Measurements from ENCODE around the gene CCDC33. TPM values are rescaled to one million over a fixed set of nuclear protein-coding genes. Genes with fewer than 3 reads are reported as not detected.

CCDC33 gene
- total RNA-seq, 2 experiments from 2014 or later = not detected

- Mint-ChIP-seq H3K4me3 (no peak overlapping the region), H3K27me3 (ENCODE audit: low read depth) (peaks cover 35% of the 10 kb centered on the region), H3K36me3 (ENCODE audit: low read depth) (no peaks in the 10 kb centered on the region), H3K4me1 (ENCODE audit: low read depth) (peaks cover 8% of the 10 kb centered on the region), H3K9me3 (no peaks in the 10 kb centered on the region), H3K27ac (no peak overlapping the region)
- CTCF ChIA-PET = no interaction called here
- no peak for DNase-seq
- intact Hi-C loops (cut with micrococcal nuclease) = no loop called here
Observed at GRCh38 chr15:74242441-74243185, 6.5 kb downstream of the CCDC33 start.

- Mint-ChIP-seq H3K27me3 (ENCODE audit: low read depth) (peaks cover 35% of the 10 kb centered on the region), H3K4me3 (no peak overlapping the region), H3K27ac (no peak overlapping the region), H3K4me1 (ENCODE audit: low read depth) (peaks cover 8% of the 10 kb centered on the region), H3K9me3 (no peaks in the 10 kb centered on the region), H3K36me3 (ENCODE audit: low read depth) (no peaks in the 10 kb centered on the region)
- CTCF ChIA-PET = interaction anchor here (1.1 kb wide), 1 partner anchor 78 kb away, joined by 5 read pairs; no protein-coding TSS in a partner anchor
- intact Hi-C loops (cut with micrococcal nuclease) = no loop called here
- no peak for DNase-seq
Observed at GRCh38 chr15:74243431-74243830, 7.3 kb downstream of the CCDC33 start.

GRCh38 chr15:74244822-74245341 lies 8.8 kb downstream of the CCDC33 start:
- H3K27me3 Mint-ChIP-seq (ENCODE audit: low read depth) = peaks cover 35% of the 10 kb centered on the region
- intact Hi-C loops (cut with micrococcal nuclease) = no loop called here
- CTCF ChIA-PET = interaction anchor here (0.7 kb wide), 2 partner anchors 26 to 78 kb away, joined by 3 read pairs; no protein-coding TSS in a partner anchor
- H3K27ac Mint-ChIP-seq = no peak overlapping the region
- H3K4me3 Mint-ChIP-seq = no peak overlapping the region
- no peaks in the 10 kb centered on the region for H3K9me3 Mint-ChIP-seq
- no peak for DNase-seq
- H3K4me1 Mint-ChIP-seq (ENCODE audit: low read depth) = peaks cover 8% of the 10 kb centered on the region
- no peaks in the 10 kb centered on the region for H3K36me3 Mint-ChIP-seq (ENCODE audit: low read depth)

GRCh38 chr15:74245342-74245931 lies 9.3 kb downstream of the CCDC33 start:
- H3K27me3 Mint-ChIP-seq (ENCODE audit: low read depth) = peaks cover 35% of the 10 kb centered on the region
- CTCF ChIA-PET = interaction anchor here (0.7 kb wide), 2 partner anchors 27 to 77 kb away, joined by 3 read pairs; no protein-coding TSS in a partner anchor
- intact Hi-C loops (cut with micrococcal nuclease) = no loop called here
- H3K4me3 Mint-ChIP-seq = no peak overlapping the region
- peaks cover 8% of the 10 kb centered on the region for H3K4me1 Mint-ChIP-seq (ENCODE audit: low read depth)
- peak; percentile 29 for DNase-seq
- H3K36me3 Mint-ChIP-seq (ENCODE audit: low read depth) = no peaks in the 10 kb centered on the region
- no peak overlapping the region for H3K27ac Mint-ChIP-seq
- H3K9me3 Mint-ChIP-seq = no peaks in the 10 kb centered on the region

GRCh38 chr15:74250266-74250665 lies 14.1 kb downstream of the CCDC33 start:
- Mint-ChIP-seq H3K4me1 (ENCODE audit: low read depth) (peaks cover 2% of the 10 kb centered on the region), H3K9me3 (no peaks in the 10 kb centered on the region), H3K27me3 (ENCODE audit: low read depth) (peaks cover 12% of the 10 kb centered on the region), H3K36me3 (ENCODE audit: low read depth) (no peaks in the 10 kb centered on the region), H3K4me3 (no peak overlapping the region), H3K27ac (no peak overlapping the region)
- intact Hi-C loops (cut with micrococcal nuclease) = no loop called here
- CTCF ChIA-PET = interaction anchor here (0.7 kb wide), 1 partner anchor 11 kb away, joined by 3 read pairs; no protein-coding TSS in a partner anchor
- DNase-seq = no peak

GRCh38 chr15:74251131-74251811 lies 15.1 kb downstream of the CCDC33 start:
- H3K4me1 Mint-ChIP-seq (ENCODE audit: low read depth) = no peaks in the 10 kb centered on the region
- H3K27me3 Mint-ChIP-seq (ENCODE audit: low read depth) = peaks cover 6% of the 10 kb centered on the region
- no peak overlapping the region for H3K4me3 Mint-ChIP-seq
- CTCF ChIA-PET = no interaction called here
- H3K9me3 Mint-ChIP-seq = no peaks in the 10 kb centered on the region
- H3K27ac Mint-ChIP-seq = no peak overlapping the region
- no peak for DNase-seq
- intact Hi-C loops (cut with micrococcal nuclease) = no loop called here
- no peaks in the 10 kb centered on the region for H3K36me3 Mint-ChIP-seq (ENCODE audit: low read depth)

GRCh38 chr15:74252291-74252690 lies 16.2 kb downstream of the CCDC33 start:
- intact Hi-C loops (cut with micrococcal nuclease) = no loop called here
- Mint-ChIP-seq H3K4me1 (ENCODE audit: low read depth) (no peaks in the 10 kb centered on the region), H3K4me3 (no peak overlapping the region), H3K27ac (no peak overlapping the region), H3K9me3 (no peaks in the 10 kb centered on the region), H3K36me3 (ENCODE audit: low read depth) (no peaks in the 10 kb centered on the region), H3K27me3 (ENCODE audit: low read depth) (peaks cover 2% of the 10 kb centered on the region)
- DNase-seq = no peak
- CTCF ChIA-PET = no interaction called here

- H3K27me3 Mint-ChIP-seq (ENCODE audit: low read depth) = peaks cover 2% of the 10 kb centered on the region
- no peak overlapping the region for H3K27ac Mint-ChIP-seq
- intact Hi-C loops (cut with micrococcal nuclease) = no loop called here
- no peaks in the 10 kb centered on the region for H3K9me3 Mint-ChIP-seq
- DNase-seq = no peak
- H3K36me3 Mint-ChIP-seq (ENCODE audit: low read depth) = no peaks in the 10 kb centered on the region
- CTCF ChIA-PET = interaction anchor here (0.5 kb wide), 1 partner anchor 336 kb away, joined by 3 read pairs; no protein-coding TSS in a partner anchor
- no peaks in the 10 kb centered on the region for H3K4me1 Mint-ChIP-seq (ENCODE audit: low read depth)
- H3K4me3 Mint-ChIP-seq = no peak overlapping the region
Observed at GRCh38 chr15:74252721-74253120, 16.6 kb downstream of the CCDC33 start.

GRCh38 chr15:74253211-74253921 lies 17.2 kb downstream of the CCDC33 start:
- Mint-ChIP-seq H3K27me3 (ENCODE audit: low read depth) (peaks cover 2% of the 10 kb centered on the region), H3K4me1 (ENCODE audit: low read depth) (no peaks in the 10 kb centered on the region), H3K4me3 (no peak overlapping the region), H3K36me3 (ENCODE audit: low read depth) (no peaks in the 10 kb centered on the region), H3K27ac (no peak overlapping the region), H3K9me3 (no peaks in the 10 kb centered on the region)
- CTCF ChIA-PET = interaction anchor here (0.5 kb wide), 1 partner anchor 335 kb away, joined by 3 read pairs; no protein-coding TSS in a partner anchor
- intact Hi-C loops (cut with micrococcal nuclease) = no loop called here
- DNase-seq = no peak

- intact Hi-C loops (cut with micrococcal nuclease) = no loop called here
- H3K27ac Mint-ChIP-seq = no peak overlapping the region
- H3K4me3 Mint-ChIP-seq = no peak overlapping the region
- no peaks in the 10 kb centered on the region for H3K9me3 Mint-ChIP-seq
- CTCF ChIA-PET = no interaction called here
- no peaks in the 10 kb centered on the region for H3K4me1 Mint-ChIP-seq (ENCODE audit: low read depth)
- DNase-seq = no peak
- H3K27me3 Mint-ChIP-seq (ENCODE audit: low read depth) = peaks cover 5% of the 10 kb centered on the region
- H3K36me3 Mint-ChIP-seq (ENCODE audit: low read depth) = no peaks in the 10 kb centered on the region
Observed at GRCh38 chr15:74257105-74257504, 21.0 kb downstream of the CCDC33 start.

GRCh38 chr15:74257623-74258022 lies 21.5 kb downstream of the CCDC33 start:
- intact Hi-C loops (cut with micrococcal nuclease) = no loop called here
- no peaks in the 10 kb centered on the region for H3K4me1 Mint-ChIP-seq (ENCODE audit: low read depth)
- no peaks in the 10 kb centered on the region for H3K9me3 Mint-ChIP-seq
- H3K27ac Mint-ChIP-seq = no peak overlapping the region
- peaks cover 5% of the 10 kb centered on the region for H3K27me3 Mint-ChIP-seq (ENCODE audit: low read depth)
- no peaks in the 10 kb centered on the region for H3K36me3 Mint-ChIP-seq (ENCODE audit: low read depth)
- no peak for DNase-seq
- CTCF ChIA-PET = no interaction called here
- no peak overlapping the region for H3K4me3 Mint-ChIP-seq

Data from activated naive CD4-positive, alpha-beta T cell treated with anti-CD3 and anti-CD28 coated beads for 36 hours (primary cell).